ENCODE data around the gene SOCS6. TPM values are rescaled to one million over a fixed set of nuclear protein-coding genes. Genes with fewer than 3 reads are reported as not detected.
"Not testable (repeated sequence)": the region's sequence is repeated elsewhere in the genome, so short reads cannot be mapped to it uniquely, and the experiment has no call there.

SOCS6 gene
- total and polyA plus RNA-seq, 10 donors: 1.3 to 11.5 (median 7.1) TPM

DNA sequence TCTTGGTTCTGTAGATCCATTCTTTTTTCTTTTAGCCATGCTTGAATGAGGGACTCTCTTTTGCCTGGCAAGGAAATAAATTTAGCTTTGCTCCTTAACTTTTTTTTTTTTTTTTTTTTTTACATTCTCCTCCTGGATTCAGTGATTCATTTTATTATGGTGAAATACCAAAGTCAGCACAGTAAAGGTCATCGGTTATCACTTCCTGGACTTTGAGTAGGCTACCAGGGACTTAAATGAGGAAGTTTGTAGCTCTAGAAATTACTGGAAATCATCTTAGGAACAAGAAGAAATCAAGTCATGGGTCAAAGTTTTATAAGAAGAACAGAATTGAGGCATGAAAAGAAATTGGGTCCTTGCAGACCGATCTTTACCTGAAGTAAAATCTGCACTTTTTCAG is 75.0 kb downstream of the SOCS6 start:
- no peaks in the 10 kb centered on the region for H3K4me1 ChIP-seq
- intact Hi-C loops (cut with DNase I; ENCODE audit: low total_unique reads): no loop called here
- TF ChIP-seq, protein P1, sequence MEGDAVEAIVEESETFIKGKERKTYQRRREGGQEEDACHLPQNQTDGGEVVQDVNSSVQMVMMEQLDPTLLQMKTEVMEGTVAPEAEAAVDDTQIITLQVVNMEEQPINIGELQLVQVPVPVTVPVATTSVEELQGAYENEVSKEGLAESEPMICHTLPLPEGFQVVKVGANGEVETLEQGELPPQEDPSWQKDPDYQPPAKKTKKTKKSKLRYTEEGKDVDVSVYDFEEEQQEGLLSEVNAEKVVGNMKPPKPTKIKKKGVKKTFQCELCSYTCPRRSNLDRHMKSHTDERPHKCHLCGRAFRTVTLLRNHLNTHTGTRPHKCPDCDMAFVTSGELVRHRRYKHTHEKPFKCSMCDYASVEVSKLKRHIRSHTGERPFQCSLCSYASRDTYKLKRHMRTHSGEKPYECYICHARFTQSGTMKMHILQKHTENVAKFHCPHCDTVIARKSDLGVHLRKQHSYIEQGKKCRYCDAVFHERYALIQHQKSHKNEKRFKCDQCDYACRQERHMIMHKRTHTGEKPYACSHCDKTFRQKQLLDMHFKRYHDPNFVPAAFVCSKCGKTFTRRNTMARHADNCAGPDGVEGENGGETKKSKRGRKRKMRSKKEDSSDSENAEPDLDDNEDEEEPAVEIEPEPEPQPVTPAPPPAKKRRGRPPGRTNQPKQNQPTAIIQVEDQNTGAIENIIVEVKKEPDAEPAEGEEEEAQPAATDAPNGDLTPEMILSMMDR (IDR thresholded peaks at IDR 0.05 in 8 of 11, conservative IDR thresholded peaks at IDR 0.05 in 3 of 11): no peak
- TF ChIP-seq POLR2A (IDR thresholded peaks at IDR 0.05) (no peak), POLR2AphosphoS5 (IDR thresholded peaks at IDR 0.05) (no peak)
- 67 to 85% (median 74%) methylated on average over 2 of the region's 2 CpGs for WGBS, 5 donors
- no peak overlapping the region for H3K4me3 ChIP-seq
- no peaks in the 10 kb centered on the region for H3K36me3 ChIP-seq
- H3K27ac ChIP-seq: no peak overlapping the region
- H3K9me3 ChIP-seq: no peaks in the 10 kb centered on the region
- H3K27me3 ChIP-seq (replicated peaks in 1 of 7): no peaks in the 10 kb centered on the region
- DNase-seq: no peak

DNA sequence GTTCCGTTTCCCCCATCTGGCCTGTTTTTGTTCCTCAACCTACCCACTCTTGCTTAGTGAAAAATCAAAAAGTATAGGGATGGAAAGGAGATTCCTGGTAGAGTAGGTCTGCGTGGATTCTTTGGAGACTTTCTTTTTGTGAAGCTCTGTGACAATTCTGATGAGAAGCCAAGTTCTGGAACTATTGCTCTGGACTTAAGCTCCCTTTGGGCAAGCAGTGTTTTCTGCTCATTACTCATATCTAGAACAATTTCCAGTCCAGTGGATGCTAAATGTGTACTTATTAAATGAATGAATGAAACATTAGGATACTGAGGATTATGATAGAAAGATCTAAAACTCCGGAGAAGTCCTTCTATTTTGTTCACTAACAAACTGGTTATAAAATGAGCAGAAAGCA is 76.5 kb downstream of the SOCS6 start:
- no peak overlapping the region for H3K4me3 ChIP-seq
- no peaks in the 10 kb centered on the region for H3K36me3 ChIP-seq
- no peaks in the 10 kb centered on the region for H3K9me3 ChIP-seq
- intact Hi-C loops (cut with DNase I; ENCODE audit: low total_unique reads): no loop called here
- peaks cover 0 to 1% (median 0%) of the 10 kb centered on the region in 7 donors for H3K27me3 ChIP-seq (replicated peaks in 1 of 7)
- no peaks in the 10 kb centered on the region for H3K4me1 ChIP-seq
- DNase-seq: no peak
- TF ChIP-seq POLR2AphosphoS5 (IDR thresholded peaks at IDR 0.05): no peak
- TF ChIP-seq, protein P1 (IDR thresholded peaks at IDR 0.05 in 8 of 11, conservative IDR thresholded peaks at IDR 0.05 in 3 of 11): no peak
- TF ChIP-seq POLR2A (IDR thresholded peaks at IDR 0.05): no peak
- WGBS, 5 donors: 81 to 95% (median 85%) methylated on average over 3 of the region's 3 CpGs
- H3K27ac ChIP-seq: no peak overlapping the region

DNA sequence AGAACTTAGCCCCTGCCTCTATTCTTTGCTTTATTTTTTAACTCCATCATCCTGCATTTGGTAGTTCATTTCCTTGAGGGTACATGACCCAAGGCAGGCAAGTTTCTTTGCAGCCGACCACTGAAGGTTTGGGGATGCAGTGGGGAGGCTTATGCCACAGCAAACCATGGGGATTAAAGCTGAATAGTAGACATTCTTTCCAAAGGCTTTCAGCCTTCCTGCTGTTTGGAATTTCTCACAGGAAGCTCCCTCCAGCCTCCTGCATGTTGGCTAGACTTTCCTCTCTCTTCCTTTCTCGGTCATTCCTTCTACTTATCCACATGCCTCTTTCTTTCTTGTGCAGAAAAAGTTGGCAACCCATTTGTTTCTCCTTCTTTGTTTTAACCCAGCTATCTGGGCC is 77.3 kb downstream of the SOCS6 start:
- TF ChIP-seq, protein P1 (IDR thresholded peaks at IDR 0.05 in 8 of 11, conservative IDR thresholded peaks at IDR 0.05 in 3 of 11): no peak
- TF ChIP-seq POLR2A (IDR thresholded peaks at IDR 0.05) (no peak), POLR2AphosphoS5 (IDR thresholded peaks at IDR 0.05) (no peak)
- Histone ChIP-seq H3K9me3 (no peaks in the 10 kb centered on the region), H3K4me3 (no peak overlapping the region), H3K36me3 (no peaks in the 10 kb centered on the region), H3K27me3 (replicated peaks in 1 of 7) (peaks cover 0 to 6% (median 0%) of the 10 kb centered on the region in 7 donors), H3K4me1 (no peaks in the 10 kb centered on the region), H3K27ac (no peak overlapping the region)
- DNase-seq: no peak
- intact Hi-C loops (cut with DNase I; ENCODE audit: low total_unique reads): no loop called here
- WGBS, 5 donors: 42 to 64% (median 49%) methylated on average over 2 of the region's 2 CpGs

DNA sequence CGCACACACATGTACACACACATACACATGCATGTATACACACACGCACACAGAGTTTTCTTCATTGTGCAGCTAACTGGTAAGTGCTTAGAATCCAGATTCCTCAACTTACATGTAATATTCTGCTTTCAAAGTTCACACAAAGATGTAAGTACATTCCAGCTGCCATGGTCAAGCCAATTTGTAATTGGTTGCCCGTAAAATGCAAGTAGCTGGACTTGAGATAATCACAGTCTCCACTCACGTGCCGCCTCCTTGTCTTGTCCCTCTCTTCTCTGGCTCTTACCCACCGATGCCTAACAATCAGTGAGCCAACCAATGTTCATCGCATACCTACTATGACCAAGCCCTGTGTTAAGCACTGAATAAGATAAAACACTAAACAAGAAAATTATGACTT is 77.8 kb downstream of the SOCS6 start:
- Histone ChIP-seq H3K9me3 (no peaks in the 10 kb centered on the region), H3K4me1 (no peaks in the 10 kb centered on the region), H3K27me3 (replicated peaks in 1 of 7) (peaks cover 0 to 6% (median 0%) of the 10 kb centered on the region in 7 donors), H3K4me3 (no peak overlapping the region), H3K36me3 (no peaks in the 10 kb centered on the region), H3K27ac (no peak overlapping the region)
- DNase-seq: no peak
- intact Hi-C loops (cut with DNase I; ENCODE audit: low total_unique reads): no loop called here
- TF ChIP-seq POLR2AphosphoS5 (IDR thresholded peaks at IDR 0.05) (no peak), POLR2A (IDR thresholded peaks at IDR 0.05) (no peak)
- TF ChIP-seq, protein P1 (IDR thresholded peaks at IDR 0.05 in 8 of 11, conservative IDR thresholded peaks at IDR 0.05 in 3 of 11): no peak
- 84 to 91% (median 89%) methylated on average over 7 of the region's 7 CpGs for WGBS, 5 donors

DNA sequence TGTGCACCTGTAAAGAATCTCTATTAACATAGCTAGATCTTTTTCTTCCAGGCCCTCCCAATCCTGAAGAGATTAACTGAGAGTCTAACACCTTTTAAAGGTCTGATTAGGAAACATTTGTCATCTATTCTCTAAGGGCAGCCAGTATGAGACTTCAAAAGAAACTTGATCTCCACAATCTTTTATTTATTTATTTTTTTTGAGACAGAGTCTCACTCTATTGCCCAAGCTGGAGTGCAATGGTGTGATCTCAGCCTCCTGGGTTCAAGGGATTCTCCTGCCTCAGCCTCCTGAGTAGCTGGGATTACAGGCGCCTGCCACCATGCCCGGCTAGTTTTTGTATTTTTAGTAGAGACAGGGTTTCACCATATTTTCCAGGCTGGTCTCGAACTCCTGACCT is 78.5 kb downstream of the SOCS6 start:
- H3K9me3 ChIP-seq; H3K36me3 ChIP-seq; H3K27me3 ChIP-seq (replicated peaks in 1 of 7); DNase-seq; H3K4me1 ChIP-seq; H3K4me3 ChIP-seq; H3K27ac ChIP-seq; intact Hi-C loops (cut with DNase I; ENCODE audit: low total_unique reads): not testable (repeated sequence)
- WGBS, 5 donors: 78 to 87% (median 83%) methylated on average over 3 of the region's 3 CpGs
